ENCODE measurements around the gene ZMIZ1. TPM values are rescaled to one million over a fixed set of nuclear protein-coding genes. Genes with fewer than 3 reads are reported as not detected.

Gene ZMIZ1
- total and polyA plus RNA-seq, 2 donors (not counting 1 experiment from before 2014, with no cell fraction given) = 6.3 to 30.6 TPM

DNA sequence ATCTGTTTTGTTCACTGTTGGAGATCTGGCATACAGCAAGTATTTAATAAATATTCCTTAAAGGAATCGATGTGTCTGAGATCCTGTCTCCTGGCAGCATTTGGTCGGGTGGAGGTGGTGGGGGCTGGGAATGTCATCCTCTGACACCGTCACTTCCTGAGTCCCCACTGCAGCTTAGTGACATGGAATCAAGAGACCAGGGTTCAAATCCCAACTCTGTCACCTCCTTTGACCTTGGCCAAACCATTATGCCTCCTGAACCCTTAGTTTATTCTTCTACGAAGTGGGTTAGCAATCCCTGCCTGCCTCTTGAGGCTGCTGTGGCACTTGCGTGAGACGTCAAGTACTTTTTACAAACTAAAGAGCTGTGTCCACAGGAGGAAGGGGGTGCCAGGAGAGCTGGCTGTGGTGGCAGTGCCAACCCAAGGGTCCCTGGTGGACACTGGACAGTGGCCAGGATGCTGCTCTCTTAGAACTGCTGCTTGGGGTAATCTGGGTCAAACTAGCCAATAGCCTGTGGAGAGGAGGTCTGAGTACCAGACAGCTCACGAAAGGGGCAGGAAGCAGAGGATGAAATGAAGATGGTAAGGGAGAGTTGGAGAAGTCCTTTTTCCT, 8.0 kb upstream of the ZMIZ1 start:
- no peak for TF ChIP-seq CTCF (conservative IDR thresholded peaks at IDR 0.05 in 1 of 2, IDR thresholded peaks at IDR 0.05 in 1 of 2; ENCODE audit: low read depth in 1 of 2, low read length in 2 of 2)
- no peak for TF ChIP-seq EZH2 (IDR thresholded peaks at IDR 0.05; ENCODE audit: low read length, missing control alignments)
- no peak overlapping the region for H3K4me3 ChIP-seq (replicated peaks in 1 of 4; ENCODE audit: control extremely low read depth in 1 of 4, insufficient read depth in 1 of 4, low read depth in 3 of 4, low read length in 4 of 4)

DNA sequence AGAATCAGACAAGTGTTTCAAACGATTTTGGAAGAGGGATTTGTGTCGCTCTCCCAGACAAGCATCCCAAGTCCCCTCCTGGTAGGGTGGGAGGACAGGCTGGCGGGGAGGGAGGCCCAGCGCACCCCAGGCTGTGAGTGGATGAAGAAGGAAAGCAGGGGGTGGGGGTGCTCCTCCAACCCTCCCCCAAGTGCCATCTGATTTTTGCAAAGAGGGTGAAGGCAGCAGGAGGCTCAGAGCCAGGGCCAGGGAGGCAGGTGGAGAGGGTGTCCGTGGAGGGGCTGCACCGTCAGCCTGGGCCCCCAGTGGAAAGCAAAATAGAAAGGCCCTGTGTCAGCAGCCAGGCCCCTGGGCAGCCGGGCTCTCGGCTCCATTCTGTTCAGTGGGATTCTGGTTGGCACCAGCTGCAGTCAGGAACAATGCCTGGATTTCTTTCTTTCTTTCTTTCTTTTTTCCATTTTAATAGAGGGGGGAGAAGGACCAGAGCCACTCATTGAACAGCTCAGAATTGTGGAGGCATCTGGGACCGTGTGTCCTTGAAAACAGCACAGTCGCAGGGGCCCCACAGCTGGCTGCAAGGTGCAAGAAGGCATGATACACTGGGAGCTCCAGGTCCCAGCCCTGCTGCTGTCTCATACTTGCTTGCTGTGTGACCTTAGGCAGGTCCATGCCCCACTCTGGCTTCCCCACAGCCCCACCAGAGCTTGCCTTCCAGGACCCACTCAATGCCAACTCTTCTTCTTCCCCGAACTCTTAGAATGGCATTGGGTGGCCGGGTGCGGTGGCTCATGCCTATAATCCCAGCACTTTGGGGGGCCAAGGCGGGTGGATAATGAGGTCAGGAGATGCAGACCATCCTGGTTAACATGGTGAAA, 7.1 kb upstream of the ZMIZ1 start:
- H3K9me3 ChIP-seq (ENCODE audit: control insufficient read depth, insufficient read depth, low read depth, low read length) = no peaks in the 10 kb centered on the region
- H2AFZ ChIP-seq (ENCODE audit: low read length) = no peak overlapping the region
- DNase-seq (ENCODE audit: low read depth in 2 of 2) = no peak
- no peak overlapping the region for H3K4me2 ChIP-seq (ENCODE audit: extremely low read depth, insufficient read depth, low read length)
- no peak overlapping the region for H3K27ac ChIP-seq (ENCODE audit: insufficient read depth, low read length)
- no peaks in the 10 kb centered on the region for H3K79me2 ChIP-seq (ENCODE audit: control insufficient read depth, insufficient read depth, low read length)
- no peaks in the 10 kb centered on the region for H3K4me1 ChIP-seq (ENCODE audit: control insufficient read depth, extremely low read depth, insufficient read depth, low read length)
- no peak overlapping the region for H3K4me3 ChIP-seq (replicated peaks in 1 of 4; ENCODE audit: control extremely low read depth in 1 of 4, insufficient read depth in 1 of 4, low read depth in 3 of 4, low read length in 4 of 4)
- no peaks in the 10 kb centered on the region for H4K20me1 ChIP-seq (ENCODE audit: control insufficient read depth, extremely low read depth, insufficient read depth, low read length)
- H3K9ac ChIP-seq (ENCODE audit: insufficient read depth, low read length) = no peak overlapping the region
- H3K36me3 ChIP-seq (ENCODE audit: control insufficient read depth, insufficient read depth, low read length) = no peaks in the 10 kb centered on the region
- TF ChIP-seq CTCF (conservative IDR thresholded peaks at IDR 0.05 in 1 of 2, IDR thresholded peaks at IDR 0.05 in 1 of 2; ENCODE audit: low read depth in 1 of 2, low read length in 2 of 2) = no peak
- no peak for TF ChIP-seq EZH2 (IDR thresholded peaks at IDR 0.05; ENCODE audit: low read length, missing control alignments)
- peaks cover 6% of the 10 kb centered on the region for H3K27me3 ChIP-seq (ENCODE audit: control insufficient read depth, insufficient read depth, low read length)

More for the DNA sequence above, 8.0 kb upstream of the ZMIZ1 start:
- H3K4me2 ChIP-seq (ENCODE audit: extremely low read depth, insufficient read depth, low read length) = no peak overlapping the region
- H4K20me1 ChIP-seq (ENCODE audit: control insufficient read depth, extremely low read depth, insufficient read depth, low read length) = no peaks in the 10 kb centered on the region
- H3K79me2 ChIP-seq (ENCODE audit: control insufficient read depth, insufficient read depth, low read length) = no peaks in the 10 kb centered on the region
- no peak overlapping the region for H3K27ac ChIP-seq (ENCODE audit: insufficient read depth, low read length)
- H3K36me3 ChIP-seq (ENCODE audit: control insufficient read depth, insufficient read depth, low read length) = no peaks in the 10 kb centered on the region
- DNase-seq (ENCODE audit: low read depth in 2 of 2) = no peak
- H3K9ac ChIP-seq (ENCODE audit: insufficient read depth, low read length) = no peak overlapping the region
- peaks cover 6% of the 10 kb centered on the region for H3K27me3 ChIP-seq (ENCODE audit: control insufficient read depth, insufficient read depth, low read length)
- H3K9me3 ChIP-seq (ENCODE audit: control insufficient read depth, insufficient read depth, low read depth, low read length) = no peaks in the 10 kb centered on the region
- H2AFZ ChIP-seq (ENCODE audit: low read length) = no peak overlapping the region
- no peaks in the 10 kb centered on the region for H3K4me1 ChIP-seq (ENCODE audit: control insufficient read depth, extremely low read depth, insufficient read depth, low read length)

GRCh38 chr10:79063071-79063491, 5.7 kb upstream of the ZMIZ1 start:
- no peaks in the 10 kb centered on the region for H3K9me3 ChIP-seq (ENCODE audit: control insufficient read depth, insufficient read depth, low read depth, low read length)
- peaks cover 1% of the 10 kb centered on the region for H3K4me1 ChIP-seq (ENCODE audit: control insufficient read depth, extremely low read depth, insufficient read depth, low read length)
- H3K79me2 ChIP-seq (ENCODE audit: control insufficient read depth, insufficient read depth, low read length) = no peaks in the 10 kb centered on the region
- DNase-seq (ENCODE audit: low read depth in 2 of 2) = no peak
- H3K36me3 ChIP-seq (ENCODE audit: control insufficient read depth, insufficient read depth, low read length) = no peaks in the 10 kb centered on the region
- no peak overlapping the region for H3K4me2 ChIP-seq (ENCODE audit: extremely low read depth, insufficient read depth, low read length)
- H2AFZ ChIP-seq (ENCODE audit: low read length) = no peak overlapping the region
- no peak overlapping the region for H3K9ac ChIP-seq (ENCODE audit: insufficient read depth, low read length)
- H4K20me1 ChIP-seq (ENCODE audit: control insufficient read depth, extremely low read depth, insufficient read depth, low read length) = no peaks in the 10 kb centered on the region
- peaks cover 6% of the 10 kb centered on the region for H3K27me3 ChIP-seq (ENCODE audit: control insufficient read depth, insufficient read depth, low read length)
- H3K27ac ChIP-seq (ENCODE audit: insufficient read depth, low read length) = no peak overlapping the region
- TF ChIP-seq CTCF (conservative IDR thresholded peaks at IDR 0.05 in 1 of 2, IDR thresholded peaks at IDR 0.05 in 1 of 2; ENCODE audit: low read depth in 1 of 2, low read length in 2 of 2) = no peak
- H3K4me3 ChIP-seq (replicated peaks in 1 of 4; ENCODE audit: control extremely low read depth in 1 of 4, insufficient read depth in 1 of 4, low read depth in 3 of 4, low read length in 4 of 4) = no peak overlapping the region

Measured in fibroblast of lung (primary cell).